Measurements from ENCODE around the gene CTXN1.
"Not testable (repeated sequence)": the region's sequence is repeated elsewhere in the genome, so short reads cannot be mapped to it uniquely, and the experiment has no call there.

Gene CTXN1

DNA sequence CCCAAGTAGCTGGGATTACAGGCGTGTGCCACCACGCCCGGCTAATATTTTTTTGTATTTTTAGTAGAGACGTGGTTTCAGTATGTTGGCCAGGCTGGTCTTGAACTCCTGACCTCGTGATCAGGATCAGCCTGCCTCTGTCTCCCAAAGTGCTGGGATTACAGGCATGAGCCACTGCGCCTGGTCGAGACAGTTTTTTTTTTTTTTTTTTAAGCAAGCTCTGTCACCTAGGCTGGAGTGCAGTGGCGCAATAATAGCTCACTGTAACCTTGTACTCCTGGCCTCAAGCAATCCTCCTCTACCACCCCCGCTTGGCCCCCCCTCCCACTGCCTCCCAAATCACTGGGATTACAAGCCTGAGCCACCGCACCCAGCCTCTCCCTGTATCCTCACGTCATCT, 28.6 kb downstream of the CTXN1 start:
- no peak for FAIRE-seq

DNA sequence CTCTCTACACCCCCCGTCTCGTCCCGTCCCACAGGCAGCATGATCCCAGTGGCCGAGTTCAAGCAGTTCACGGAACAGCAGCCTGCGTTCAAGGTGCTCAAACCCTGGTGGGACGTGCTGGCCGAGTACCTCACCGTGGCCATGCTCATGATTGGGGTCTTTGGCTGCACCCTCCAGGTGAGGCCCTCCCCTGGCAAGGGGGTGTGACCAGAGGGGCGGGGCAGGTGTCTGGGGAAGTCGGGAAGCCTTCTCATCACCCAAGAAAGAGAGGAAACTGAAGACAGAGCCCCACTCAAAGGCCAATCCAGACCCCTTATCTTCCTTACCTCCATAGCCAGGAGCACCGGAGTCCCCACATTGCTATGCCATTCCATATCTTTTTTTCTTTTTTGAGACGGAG, 30.4 kb downstream of the CTXN1 start:
- no peak for FAIRE-seq

GRCh38 chr19:7894612-7895309, 31.2 kb downstream of the CTXN1 start:
- FAIRE-seq, result no peak

DNA sequence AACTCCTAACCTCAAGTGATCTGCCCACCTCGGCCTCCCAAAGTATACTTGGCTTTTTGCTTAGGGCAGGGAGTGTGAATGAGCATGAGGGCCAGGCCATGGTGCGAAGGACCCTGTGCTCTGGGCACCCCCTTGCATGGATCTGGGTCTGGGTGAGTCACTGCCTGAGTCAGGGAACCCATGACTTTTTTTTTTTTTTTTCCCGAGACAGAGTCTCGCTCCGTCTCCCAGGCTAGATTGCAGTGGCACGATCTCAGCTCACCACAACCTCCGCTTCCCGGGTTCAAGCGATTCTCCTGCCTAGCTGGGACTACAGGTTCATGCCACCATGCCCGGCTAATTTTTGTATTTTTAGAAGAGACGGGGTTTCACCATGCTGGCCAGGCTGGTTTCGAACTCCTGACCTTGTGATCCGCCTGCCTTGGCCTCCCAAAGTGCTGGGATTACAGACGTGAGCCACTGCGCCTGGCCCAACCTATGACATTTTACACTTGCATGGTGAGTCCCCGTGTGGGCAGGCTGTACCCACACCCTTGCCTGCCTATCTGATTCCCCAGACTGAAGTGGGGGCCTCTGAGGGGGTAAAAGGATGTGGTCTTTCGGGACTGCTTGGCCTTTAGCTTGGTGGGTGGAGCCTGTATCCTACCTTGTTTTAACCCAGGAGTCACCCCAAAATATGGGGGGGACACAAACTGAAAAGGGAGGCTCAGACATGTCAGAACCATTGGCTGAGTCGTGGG, 32.4 kb downstream of the CTXN1 start:
- FAIRE-seq, result not testable (repeated sequence)

- no peak for FAIRE-seq
These were observed 37.1 kb downstream of the CTXN1 start for GRCh38 chr19:7888826-7889217.

GRCh38 chr19:7888145-7888825, 37.6 kb downstream of the CTXN1 start, which contains the start of gene LRRC8E:
TSS of gene LRRC8E (plus strand) at chr19:7888510. CDS start at chr19:7895604, 7,094 bp downstream.
- FAIRE-seq, result no peak

- FAIRE-seq, result no peak
These were observed 38.4 kb downstream of the CTXN1 start for GRCh38 chr19:7887408-7888144.

GRCh38 chr19:7885818-7886217, 40.1 kb downstream of the CTXN1 start:
- FAIRE-seq, result no peak

DNA sequence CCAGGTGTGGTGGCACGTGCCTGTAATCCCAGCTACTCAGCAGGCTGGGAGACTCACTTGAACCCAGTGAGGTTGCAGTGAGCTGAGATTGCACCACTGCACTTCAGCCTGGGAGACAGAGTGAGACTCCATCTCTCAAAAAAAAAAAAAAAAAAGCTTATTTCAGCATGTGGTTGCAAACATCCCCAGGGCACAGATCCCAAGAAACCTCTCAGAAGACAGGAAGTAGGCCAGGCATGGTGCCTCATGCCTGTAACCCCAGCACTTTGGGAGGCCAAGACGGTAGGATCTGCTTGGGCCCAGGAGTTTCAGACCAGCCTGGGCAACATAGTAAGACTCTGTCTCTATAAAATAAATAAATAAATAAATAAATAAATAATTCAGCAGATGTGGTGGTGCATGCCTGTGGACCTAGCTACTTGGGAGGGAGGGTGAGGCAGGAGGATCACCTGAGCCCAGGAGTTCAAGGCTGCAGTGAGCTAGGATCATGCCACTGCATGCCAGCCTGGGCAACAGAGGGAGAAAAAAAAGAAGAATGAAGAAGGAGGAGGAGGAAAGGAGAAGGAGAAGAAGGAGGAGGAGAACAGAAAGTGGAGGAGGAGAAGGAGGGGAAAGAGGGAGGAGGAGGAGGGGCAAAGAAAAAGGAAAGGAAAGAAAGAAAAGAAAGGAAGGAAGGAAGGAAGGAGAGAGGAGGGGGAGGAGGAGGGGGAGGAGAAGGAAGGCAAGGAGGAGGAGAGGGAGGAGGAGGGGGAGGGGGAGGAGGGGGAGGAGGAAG, 42.0 kb downstream of the CTXN1 start:
- FAIRE-seq, result no peak

DNA sequence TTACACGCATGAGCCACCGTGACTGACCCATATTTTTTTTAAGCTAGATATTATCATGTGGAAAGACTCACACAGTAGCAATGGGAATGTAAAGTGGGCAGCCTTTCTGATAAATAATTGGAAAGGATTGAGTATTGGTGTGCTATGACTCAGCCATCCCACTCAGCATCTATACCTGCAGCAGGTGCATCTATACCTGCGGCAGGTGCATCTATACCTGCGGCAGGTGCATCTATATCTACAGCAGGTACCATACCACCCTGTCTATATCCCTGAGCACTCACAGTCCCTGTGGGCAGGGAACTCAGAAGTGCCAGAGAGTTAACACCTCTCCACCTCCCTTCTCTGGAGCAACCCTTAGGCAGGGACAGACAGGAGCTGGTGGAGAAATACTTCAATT, 42.8 kb downstream of the CTXN1 start:
- no peak for FAIRE-seq

- FAIRE-seq, result no peak
These were observed 44.0 kb downstream of the CTXN1 start for GRCh38 chr19:7881910-7882309.

- FAIRE-seq, result no peak
These were observed 46.1 kb downstream of the CTXN1 start for GRCh38 chr19:7879836-7880235.

DNA sequence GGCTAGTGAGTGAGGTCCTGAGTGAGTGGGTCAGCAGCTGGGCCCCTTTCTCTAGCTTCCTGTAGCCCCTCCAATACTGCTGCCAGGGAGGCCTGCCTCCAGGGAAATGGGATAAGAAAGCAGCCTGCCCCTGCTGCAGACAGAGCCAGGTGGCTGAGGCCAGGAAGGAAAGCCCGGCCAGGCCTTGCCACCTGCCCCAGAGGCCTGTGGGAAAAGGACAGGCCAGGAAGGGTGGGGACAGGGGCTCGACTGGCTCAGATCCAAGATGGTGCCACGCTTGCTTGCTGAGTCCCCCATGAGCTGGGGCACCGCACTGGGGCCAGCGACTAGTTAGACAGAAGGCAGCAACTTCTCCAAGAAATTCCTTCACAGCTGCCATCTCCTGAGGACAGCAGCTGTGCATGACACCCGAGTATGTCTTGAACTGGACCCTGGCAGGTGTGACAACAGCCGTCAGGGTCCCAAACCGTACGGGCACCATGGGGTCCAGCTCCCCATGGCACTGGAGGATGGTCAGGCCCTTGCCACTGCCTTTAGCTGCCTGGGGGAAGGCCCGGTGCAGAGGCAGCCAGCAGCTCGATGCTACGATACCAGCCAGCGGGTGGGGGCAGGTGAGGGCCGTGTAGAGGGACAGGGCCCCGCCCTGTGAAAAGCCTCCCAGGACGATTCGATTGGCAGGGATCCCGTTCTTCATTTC, 46.7 kb downstream of the CTXN1 start:
- FAIRE-seq, result no peak

GRCh38 chr19:7877249-7877836, 48.6 kb downstream of the CTXN1 start:
- FAIRE-seq, result no peak

GRCh38 chr19:7874897-7875273, 51.0 kb downstream of the CTXN1 start:
- no peak for FAIRE-seq

All from A204.1 (cell line).